Keratinocyte (primary cell): Measurements from ENCODE around the gene SP140. TPM values are rescaled to one million over a fixed set of nuclear protein-coding genes. Genes with fewer than 3 reads are reported as not detected.

ENCODE experiments used
- DNase-seq: peaks from one replicate; pipeline ENCODE4 v3.0.0-alpha.2; 2011; ENCODE audit warnings: low read depth, missing footprints, low spot score
- FAIRE-seq: peaks from 2 replicates; lab custom pipeline; 2011; peaks lifted over from hg19 to GRCh38; lab: Jason Lieb, UNC
- H2AFZ ChIP-seq: 2 replicates; pipeline ENCODE4 v1.6.0; 2012; ENCODE audit warnings: low read length, control low read depth, inconsistent platforms; ENCODE audit not compliant: control insufficient read depth
- H3K27ac ChIP-seq: 2 replicates; pipeline ENCODE4 v1.5.1; 2011; ENCODE audit warnings: low read length; ENCODE audit not compliant: control insufficient read depth, insufficient read depth
- H3K27me3 ChIP-seq: 3 replicates; pipeline ENCODE4 v1.6.0; 2011; ENCODE audit warnings: low read length; ENCODE audit not compliant: control insufficient read depth, insufficient read depth; ENCODE audit errors: extremely low read depth
- H3K36me3 ChIP-seq, 2 experiments: 2 replicates in 1 of 2; 3 replicates in 1 of 2; pipeline ENCODE4 v1.5.1; 2011; ENCODE audit warnings: low read length in 2 of 2, mild to moderate bottlenecking in 1 of 2; ENCODE audit not compliant: control insufficient read depth in 2 of 2, insufficient read depth in 2 of 2; ENCODE audit errors: extremely low read depth in 1 of 2
- H3K4me1 ChIP-seq: 3 replicates; pipeline ENCODE4 v1.5.1; 2011; ENCODE audit warnings: low read length; ENCODE audit not compliant: control insufficient read depth, insufficient read depth; ENCODE audit errors: extremely low read depth
- H3K4me2 ChIP-seq: 3 replicates; pipeline ENCODE4 v1.6.0; 2011; ENCODE audit warnings: low read depth, low read length; ENCODE audit not compliant: control insufficient read depth, insufficient read depth; ENCODE audit errors: extremely low read depth
- H3K4me3 ChIP-seq, 3 experiments: fragments of 200-600 bp in 1 of 3; sonication (generic) in 1 of 3; 2 replicates in 2 of 3; 3 replicates in 1 of 3; pipeline ENCODE4 v1.5.1; 2011 to 2016; ENCODE audit warnings: low read length in 3 of 3, mild to moderate bottlenecking in 3 of 3, control low read depth in 2 of 3, inconsistent platforms in 1 of 3, low read depth in 1 of 3, mixed read lengths in 1 of 3, mixed run types in 1 of 3, moderate library complexity in 1 of 3; ENCODE audit not compliant: control insufficient read depth in 2 of 3, insufficient read depth in 2 of 3; ENCODE audit errors: extremely low read depth in 1 of 3
- H3K79me2 ChIP-seq: 2 replicates; pipeline ENCODE4 v1.6.0; 2012; ENCODE audit warnings: low read length; ENCODE audit not compliant: control insufficient read depth, insufficient read depth
- H3K9ac ChIP-seq: 3 replicates; pipeline ENCODE4 v1.6.0; 2011; ENCODE audit warnings: low read length; ENCODE audit not compliant: control insufficient read depth, insufficient read depth; ENCODE audit errors: extremely low read depth
- H3K9me1 ChIP-seq: 3 replicates; pipeline ENCODE4 v1.6.0; 2011; ENCODE audit warnings: low read length; ENCODE audit not compliant: control insufficient read depth, insufficient read depth; ENCODE audit errors: extremely low read depth
- H3K9me3 ChIP-seq: 2 replicates; pipeline ENCODE4 v1.5.1; 2012; ENCODE audit warnings: low read depth, low read length; ENCODE audit not compliant: control insufficient read depth
- H4K20me1 ChIP-seq: 3 replicates; pipeline ENCODE4 v1.6.0; 2011; ENCODE audit warnings: low read length; ENCODE audit not compliant: control insufficient read depth, insufficient read depth; ENCODE audit errors: extremely low read depth
- EZH2 ChIP-seq: IDR thresholded peaks from one replicate; pipeline ENCODE4 v1.6.1; 2012; ENCODE audit warnings: inconsistent platforms, mild to moderate bottlenecking, low read length, moderate library complexity
- dilution Hi-C: fragments of 300-500 bp; cut with MboI; formaldehyde crosslinking; loops from one replicate; pipeline ENCODE4 v1.7.0; 2020; ENCODE audit warnings: low sequenced_read_pairs; ENCODE audit not compliant: extremely low pct_ligation_motif_present
- polyA plus RNA-seq, 5 experiments: library from polyadenylated mRNA; depleted of rRNA in 3 of 5; stranded (reverse) in 3 of 5; stranded (forward) in 1 of 5; unstranded in 1 of 5; fragments of >200 nt; gene quantifications; 1 replicate in 1 of 5; 2 replicates in 3 of 5; 3 replicates in 1 of 5; pipeline versions ENCODE4 v1.2.1 to v1.2.3, GENCODE V29; 2011 to 2012; ENCODE audit warnings: missing spikeins in 2 of 5, low read depth in 1 of 5, low replicate concordance in 1 of 5
- TF ChIP-seq, protein P1 (sequence below), 3 experiments: IDR thresholded peaks in 1 of 3; conservative IDR thresholded peaks in 1 of 3; optimal IDR thresholded peaks in 1 of 3; 2 replicates in 2 of 3; 3 replicates in 1 of 3; pipeline versions ENCODE3 to v1.5.1; 2011; ENCODE audit warnings: low read length in 3 of 3, mild to moderate bottlenecking in 3 of 3, moderate library complexity in 2 of 3, control low read depth in 1 of 3, inconsistent platforms in 1 of 3; ENCODE audit not compliant: insufficient read depth in 2 of 3; ENCODE audit errors: extremely low read depth in 1 of 3

SP140 gene
- polyA plus RNA-seq, 1 donor (not counting 4 experiments of a cell fraction or from before 2014, with no cell fraction given): 1.2 TPM

DNA sequence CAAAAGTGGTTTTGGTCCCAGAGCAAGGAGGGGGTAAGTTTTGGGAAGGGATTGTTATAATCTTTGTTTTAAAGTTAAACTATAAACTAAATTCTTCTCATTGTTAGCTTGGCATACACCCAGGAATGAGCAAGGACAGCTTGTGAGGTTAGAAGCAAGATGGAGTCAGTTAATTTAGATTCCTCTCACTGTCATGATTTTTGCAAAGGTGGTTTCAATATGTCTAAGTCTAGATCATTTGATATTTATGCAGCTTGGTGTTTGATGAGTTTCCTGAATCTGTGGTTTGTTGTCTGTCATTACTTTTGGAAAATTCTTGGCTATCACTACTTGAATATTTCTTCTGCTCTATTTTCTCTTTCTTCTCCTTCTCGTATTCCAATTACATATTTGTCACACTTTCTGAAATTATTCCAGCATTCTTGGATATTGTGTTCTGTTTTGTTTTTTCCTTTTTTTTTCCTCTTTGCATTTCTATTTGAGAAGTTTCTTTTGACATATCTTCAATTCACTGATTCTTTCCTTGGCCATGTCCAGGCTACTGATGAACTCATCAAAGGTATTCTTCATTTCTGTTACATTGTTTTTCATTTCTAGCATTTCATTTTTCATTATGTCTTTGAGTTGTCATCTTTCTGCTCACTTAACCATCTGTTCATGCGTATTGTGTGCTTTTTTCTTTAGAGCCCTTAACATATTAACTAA lies 5.1 kb downstream of the SP140 start:
- Histone ChIP-seq H3K4me1 (peaks cover 7% of the 10 kb centered on the region), H3K27ac (peak overlapping the region; percentile 13), H3K4me3 (no peak overlapping the region), H3K27me3 (no peaks in the 10 kb centered on the region), H3K4me2 (no peak overlapping the region), H3K79me2 (no peaks in the 10 kb centered on the region), H2AFZ (peak overlapping the region; percentile 57), H3K9me1 (no peaks in the 10 kb centered on the region), H3K9me3 (no peaks in the 10 kb centered on the region), H3K9ac (no peak overlapping the region), H3K36me3 (no peaks in the 10 kb centered on the region), H4K20me1 (no peaks in the 10 kb centered on the region)
- no peak for TF ChIP-seq EZH2
- TF ChIP-seq, protein P1, sequence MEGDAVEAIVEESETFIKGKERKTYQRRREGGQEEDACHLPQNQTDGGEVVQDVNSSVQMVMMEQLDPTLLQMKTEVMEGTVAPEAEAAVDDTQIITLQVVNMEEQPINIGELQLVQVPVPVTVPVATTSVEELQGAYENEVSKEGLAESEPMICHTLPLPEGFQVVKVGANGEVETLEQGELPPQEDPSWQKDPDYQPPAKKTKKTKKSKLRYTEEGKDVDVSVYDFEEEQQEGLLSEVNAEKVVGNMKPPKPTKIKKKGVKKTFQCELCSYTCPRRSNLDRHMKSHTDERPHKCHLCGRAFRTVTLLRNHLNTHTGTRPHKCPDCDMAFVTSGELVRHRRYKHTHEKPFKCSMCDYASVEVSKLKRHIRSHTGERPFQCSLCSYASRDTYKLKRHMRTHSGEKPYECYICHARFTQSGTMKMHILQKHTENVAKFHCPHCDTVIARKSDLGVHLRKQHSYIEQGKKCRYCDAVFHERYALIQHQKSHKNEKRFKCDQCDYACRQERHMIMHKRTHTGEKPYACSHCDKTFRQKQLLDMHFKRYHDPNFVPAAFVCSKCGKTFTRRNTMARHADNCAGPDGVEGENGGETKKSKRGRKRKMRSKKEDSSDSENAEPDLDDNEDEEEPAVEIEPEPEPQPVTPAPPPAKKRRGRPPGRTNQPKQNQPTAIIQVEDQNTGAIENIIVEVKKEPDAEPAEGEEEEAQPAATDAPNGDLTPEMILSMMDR (optimal IDR thresholded peaks at IDR 0.05 in 1 of 3, IDR thresholded peaks at IDR 0.05 in 1 of 3, conservative IDR thresholded peaks at IDR 0.05 in 1 of 3; ENCODE audit: extremely low read depth in 1 of 3, insufficient read depth in 2 of 3, low read length in 3 of 3): no peak
- DNase-seq: no peak
- FAIRE-seq: peak; percentile 58
- dilution Hi-C loops: no loop called here

DNA sequence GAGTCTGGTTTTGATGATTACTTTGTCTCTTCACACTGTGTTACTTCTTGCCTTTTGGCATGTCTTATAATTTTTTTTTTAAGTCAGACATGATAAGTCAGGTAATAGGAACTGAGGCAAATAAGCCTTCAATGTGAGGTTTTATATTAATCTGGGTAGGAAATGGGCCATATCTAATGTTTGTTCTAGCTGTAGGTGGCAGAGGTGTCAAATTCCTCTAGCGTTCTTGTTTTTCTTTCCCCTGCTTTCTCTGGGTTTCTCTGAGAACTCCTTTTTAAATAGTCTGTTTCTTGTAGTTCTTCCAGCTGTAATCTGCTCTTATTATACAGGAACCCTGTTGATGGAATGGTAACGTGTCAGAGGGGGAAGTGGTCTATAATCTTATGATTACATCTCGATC lies 5.7 kb downstream of the SP140 start:
- no peak for DNase-seq
- Histone ChIP-seq H3K9me3 (no peaks in the 10 kb centered on the region), H4K20me1 (no peaks in the 10 kb centered on the region), H2AFZ (no peak overlapping the region), H3K4me2 (no peak overlapping the region), H3K79me2 (no peaks in the 10 kb centered on the region), H3K27ac (no peak overlapping the region), H3K27me3 (no peaks in the 10 kb centered on the region), H3K4me3 (no peak overlapping the region), H3K9me1 (no peaks in the 10 kb centered on the region), H3K4me1 (peaks cover 7% of the 10 kb centered on the region), H3K9ac (no peak overlapping the region), H3K36me3 (no peaks in the 10 kb centered on the region)
- no peak for FAIRE-seq
- TF ChIP-seq, protein P1 (optimal IDR thresholded peaks at IDR 0.05 in 1 of 3, IDR thresholded peaks at IDR 0.05 in 1 of 3, conservative IDR thresholded peaks at IDR 0.05 in 1 of 3; ENCODE audit: extremely low read depth in 1 of 3, insufficient read depth in 2 of 3, low read length in 3 of 3): no peak
- TF ChIP-seq EZH2: no peak
- dilution Hi-C loops: no loop called here
